Kidney epithelial cell (primary cell): Measurements from ENCODE around the gene PGAP1. TPM values are rescaled to one million over a fixed set of nuclear protein-coding genes. Genes with fewer than 3 reads are reported as not detected.

Experiments used
- DNase-seq: peaks from one replicate; pipeline ENCODE4 v3.0.0-alpha.2; 2010; ENCODE audit warnings: low read depth
- H3K27me3 ChIP-seq: 2 replicates; pipeline ENCODE4 v1.6.0; 2011; ENCODE audit warnings: low read length; ENCODE audit not compliant: control insufficient read depth, insufficient read depth
- H3K36me3 ChIP-seq: 2 replicates; pipeline ENCODE4 v1.5.1; 2011; ENCODE audit warnings: low read length; ENCODE audit not compliant: control insufficient read depth, insufficient read depth
- H3K4me3 ChIP-seq: 2 replicates; pipeline ENCODE4 v1.5.1; 2011; ENCODE audit warnings: low read depth, mild to moderate bottlenecking, control low read depth, low read length
- CTCF ChIP-seq: IDR thresholded peaks from 2 replicates; pipeline ENCODE4 v1.5.1; 2011; ENCODE audit warnings: mild to moderate bottlenecking, moderate library complexity, low read length, control low read depth, inconsistent platforms; ENCODE audit not compliant: insufficient read depth, poor library complexity, severe bottlenecking
- total RNA-seq: library from RNA; depleted of rRNA; stranded (reverse); fragments of >200 nt; gene quantifications from 2 replicates; pipeline ENCODE4 v1.2.3, GENCODE V29; 2015

The PGAP1 gene
- total RNA-seq, 1 donor from 2014 or later, result 5.3 TPM

GRCh38 chr2:196967775-196968174 is 41.3 kb upstream of the PGAP1 start:
- Histone ChIP-seq H3K4me3 (no peak overlapping the region), H3K36me3 (no peaks in the 10 kb centered on the region), H3K27me3 (no peaks in the 10 kb centered on the region)
- DNase-seq, result no peak
- TF ChIP-seq CTCF, result no peak

GRCh38 chr2:196967116-196967515 is 40.6 kb upstream of the PGAP1 start:
- DNase-seq, result no peak
- no peak overlapping the region for H3K4me3 ChIP-seq
- no peaks in the 10 kb centered on the region for H3K27me3 ChIP-seq
- TF ChIP-seq CTCF, result no peak
- H3K36me3 ChIP-seq, result no peaks in the 10 kb centered on the region

- Histone ChIP-seq H3K36me3 (no peaks in the 10 kb centered on the region), H3K27me3 (no peaks in the 10 kb centered on the region), H3K4me3 (no peak overlapping the region)
- no peak for DNase-seq
- TF ChIP-seq CTCF, result no peak
Measured at GRCh38 chr2:196966061-196966460, 39.6 kb upstream of the PGAP1 start.

GRCh38 chr2:196965651-196966050 is 39.1 kb upstream of the PGAP1 start:
- no peaks in the 10 kb centered on the region for H3K36me3 ChIP-seq
- no peak overlapping the region for H3K4me3 ChIP-seq
- DNase-seq, result no peak
- no peak for TF ChIP-seq CTCF
- no peaks in the 10 kb centered on the region for H3K27me3 ChIP-seq

- TF ChIP-seq CTCF, result no peak
- H3K36me3 ChIP-seq, result no peaks in the 10 kb centered on the region
- no peak for DNase-seq
- no peak overlapping the region for H3K4me3 ChIP-seq
- H3K27me3 ChIP-seq, result no peaks in the 10 kb centered on the region
Measured at GRCh38 chr2:196963961-196964360, 37.5 kb upstream of the PGAP1 start.

- Histone ChIP-seq H3K27me3 (no peaks in the 10 kb centered on the region), H3K4me3 (no peak overlapping the region), H3K36me3 (no peaks in the 10 kb centered on the region)
- TF ChIP-seq CTCF, result no peak
- no peak for DNase-seq
Measured at GRCh38 chr2:196963043-196963442, 36.5 kb upstream of the PGAP1 start.
